ENCODE results near the gene TMEM52.

GRCh38 chr1:1929102-1929638, 10.1 kb upstream of the TMEM52 start:
- TF ChIP-seq, protein P1, sequence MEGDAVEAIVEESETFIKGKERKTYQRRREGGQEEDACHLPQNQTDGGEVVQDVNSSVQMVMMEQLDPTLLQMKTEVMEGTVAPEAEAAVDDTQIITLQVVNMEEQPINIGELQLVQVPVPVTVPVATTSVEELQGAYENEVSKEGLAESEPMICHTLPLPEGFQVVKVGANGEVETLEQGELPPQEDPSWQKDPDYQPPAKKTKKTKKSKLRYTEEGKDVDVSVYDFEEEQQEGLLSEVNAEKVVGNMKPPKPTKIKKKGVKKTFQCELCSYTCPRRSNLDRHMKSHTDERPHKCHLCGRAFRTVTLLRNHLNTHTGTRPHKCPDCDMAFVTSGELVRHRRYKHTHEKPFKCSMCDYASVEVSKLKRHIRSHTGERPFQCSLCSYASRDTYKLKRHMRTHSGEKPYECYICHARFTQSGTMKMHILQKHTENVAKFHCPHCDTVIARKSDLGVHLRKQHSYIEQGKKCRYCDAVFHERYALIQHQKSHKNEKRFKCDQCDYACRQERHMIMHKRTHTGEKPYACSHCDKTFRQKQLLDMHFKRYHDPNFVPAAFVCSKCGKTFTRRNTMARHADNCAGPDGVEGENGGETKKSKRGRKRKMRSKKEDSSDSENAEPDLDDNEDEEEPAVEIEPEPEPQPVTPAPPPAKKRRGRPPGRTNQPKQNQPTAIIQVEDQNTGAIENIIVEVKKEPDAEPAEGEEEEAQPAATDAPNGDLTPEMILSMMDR (IDR thresholded peaks at IDR 0.05 in 2 of 3, conservative IDR thresholded peaks at IDR 0.05 in 1 of 3; ENCODE audit: insufficient read depth in 2 of 3, low read depth in 1 of 3, low read length in 3 of 3) = no peak
- TF ChIP-seq SMARCA5 (IDR thresholded peaks at IDR 0.05) (no peak), ZNF263 (CRISPR knock-in tag; IDR thresholded peaks at IDR 0.05; ENCODE audit: borderline replicate concordance) (no peak), JUNB (CRISPR knock-in tag; conservative IDR thresholded peaks at IDR 0.05) (no peak), GTF2F1 (IDR thresholded peaks at IDR 0.05; ENCODE audit: low read depth, low read length) (no peak), EZH2 (IDR thresholded peaks at IDR 0.05; ENCODE audit: borderline replicate concordance, low read depth, low read length) (no peak)
- TF ChIP-seq, protein P2, sequence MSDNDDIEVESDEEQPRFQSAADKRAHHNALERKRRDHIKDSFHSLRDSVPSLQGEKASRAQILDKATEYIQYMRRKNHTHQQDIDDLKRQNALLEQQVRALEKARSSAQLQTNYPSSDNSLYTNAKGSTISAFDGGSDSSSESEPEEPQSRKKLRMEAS (CRISPR knock-in tag; IDR thresholded peaks at IDR 0.05) = no peak

Data from K562 (cell line).